C4-2B (cell line): ENCODE results near the gene FAM53B.

Experiments used
- H3K27ac ChIP-seq: fragments of 450-650 bp; 2 replicates; pipeline ENCODE4 v1.5.1; 2017
- ZFX ChIP-seq: fragments of 450-650 bp; IDR thresholded peaks from 2 replicates; pipeline ENCODE4 v1.6.1; 2017
- TF ChIP-seq, protein P1 (sequence below): fragments of 450-650 bp; conservative IDR thresholded peaks from 2 replicates; pipeline ENCODE4 v1.5.1; 2017; ENCODE audit warnings: mild to moderate bottlenecking

Gene FAM53B

DNA sequence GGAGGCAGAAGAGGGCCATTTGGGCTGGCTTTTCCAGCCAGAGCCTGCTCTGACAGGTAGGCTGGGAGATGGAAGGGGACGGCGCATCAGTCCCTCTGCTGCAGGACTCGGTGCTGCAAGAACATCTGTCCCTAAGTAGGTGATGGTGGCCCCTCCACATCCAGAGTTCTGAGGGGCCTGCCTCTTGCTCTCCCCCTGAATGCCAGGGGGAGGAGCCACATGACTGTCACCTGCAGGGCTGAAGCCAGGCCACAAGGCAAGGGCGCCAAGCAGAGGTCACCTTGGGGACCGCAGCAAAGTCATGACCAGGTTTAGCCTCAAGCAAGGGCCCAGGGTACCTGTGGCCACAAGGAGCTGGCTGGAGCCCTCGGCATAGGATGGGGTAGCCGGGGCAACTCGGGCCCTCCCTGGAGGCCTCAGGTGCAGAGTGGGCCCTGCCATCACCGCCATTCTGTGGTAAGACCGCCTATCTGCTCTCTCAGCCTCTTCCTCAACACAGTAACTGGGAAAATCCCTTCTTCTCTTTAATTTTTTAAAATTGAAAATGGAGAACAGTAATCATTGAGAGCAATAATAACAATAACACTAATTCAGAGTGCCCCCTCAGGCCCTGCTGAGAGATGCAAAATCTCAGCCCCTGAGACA is 99.3 kb downstream of the FAM53B start:
- H3K27ac ChIP-seq = no peak overlapping the region
- no peak for TF ChIP-seq ZFX
- TF ChIP-seq, protein P1, sequence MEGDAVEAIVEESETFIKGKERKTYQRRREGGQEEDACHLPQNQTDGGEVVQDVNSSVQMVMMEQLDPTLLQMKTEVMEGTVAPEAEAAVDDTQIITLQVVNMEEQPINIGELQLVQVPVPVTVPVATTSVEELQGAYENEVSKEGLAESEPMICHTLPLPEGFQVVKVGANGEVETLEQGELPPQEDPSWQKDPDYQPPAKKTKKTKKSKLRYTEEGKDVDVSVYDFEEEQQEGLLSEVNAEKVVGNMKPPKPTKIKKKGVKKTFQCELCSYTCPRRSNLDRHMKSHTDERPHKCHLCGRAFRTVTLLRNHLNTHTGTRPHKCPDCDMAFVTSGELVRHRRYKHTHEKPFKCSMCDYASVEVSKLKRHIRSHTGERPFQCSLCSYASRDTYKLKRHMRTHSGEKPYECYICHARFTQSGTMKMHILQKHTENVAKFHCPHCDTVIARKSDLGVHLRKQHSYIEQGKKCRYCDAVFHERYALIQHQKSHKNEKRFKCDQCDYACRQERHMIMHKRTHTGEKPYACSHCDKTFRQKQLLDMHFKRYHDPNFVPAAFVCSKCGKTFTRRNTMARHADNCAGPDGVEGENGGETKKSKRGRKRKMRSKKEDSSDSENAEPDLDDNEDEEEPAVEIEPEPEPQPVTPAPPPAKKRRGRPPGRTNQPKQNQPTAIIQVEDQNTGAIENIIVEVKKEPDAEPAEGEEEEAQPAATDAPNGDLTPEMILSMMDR = no peak

DNA sequence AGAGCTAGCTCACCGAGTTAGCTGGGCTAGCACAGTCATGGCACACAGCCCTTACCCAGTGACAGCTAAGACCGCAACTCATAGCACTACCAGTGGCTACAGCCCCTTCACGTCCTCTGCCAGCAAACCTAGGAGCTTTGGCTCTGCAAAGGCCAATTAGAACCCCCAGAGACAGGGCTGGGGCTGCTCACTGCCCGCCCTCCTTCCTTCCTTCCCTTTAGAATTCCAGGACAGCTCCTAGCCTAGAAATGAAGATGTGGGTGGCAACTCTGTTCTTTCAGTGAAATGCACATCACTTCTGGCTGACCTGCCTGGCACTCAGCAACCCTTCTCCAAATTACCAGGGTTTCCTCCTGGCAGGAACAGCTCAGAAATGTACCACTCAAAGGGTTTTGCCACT is 99.9 kb downstream of the FAM53B start:
- H3K27ac ChIP-seq = no peak overlapping the region
- TF ChIP-seq, protein P1 = no peak
- no peak for TF ChIP-seq ZFX

DNA sequence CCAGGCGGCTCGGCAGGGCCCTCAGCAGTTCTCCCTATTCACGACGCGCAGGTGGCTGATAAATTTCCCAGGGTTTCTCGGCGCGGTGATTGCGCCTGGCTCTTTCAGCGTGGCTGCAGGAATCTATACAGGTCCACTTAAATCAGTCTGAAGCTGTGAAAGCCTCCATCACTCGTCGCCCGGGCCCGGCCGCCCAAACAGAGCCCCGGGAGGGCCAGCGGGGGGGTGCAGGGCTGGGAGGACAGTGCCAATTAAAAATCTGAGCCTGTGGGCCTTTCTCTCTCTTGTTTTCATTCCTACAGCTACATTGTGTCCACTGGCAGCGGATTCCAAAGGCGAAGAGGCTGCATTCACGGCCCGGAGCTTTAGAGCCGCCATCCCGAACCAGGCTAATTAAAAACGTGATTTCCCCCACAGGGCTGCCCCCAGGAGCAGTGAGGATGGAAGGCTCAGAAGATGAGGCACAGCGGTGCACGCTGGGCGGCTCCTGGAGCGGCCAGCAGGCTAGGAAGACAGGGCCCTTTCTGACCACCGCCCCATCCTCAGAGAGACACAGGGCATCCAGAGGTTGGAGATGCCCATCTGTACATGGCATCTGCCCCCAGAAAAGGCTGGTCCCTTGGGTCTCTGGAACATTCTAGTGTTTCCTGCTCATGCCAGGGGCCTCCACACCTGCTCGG is 100.7 kb downstream of the FAM53B start:
- H3K27ac ChIP-seq = no peak overlapping the region
- TF ChIP-seq, protein P1 = no peak
- no peak for TF ChIP-seq ZFX

- no peak for TF ChIP-seq ZFX
- TF ChIP-seq, protein P1 = no peak
- H3K27ac ChIP-seq = no peak overlapping the region
These were observed 102.0 kb downstream of the FAM53B start for GRCh38 chr10:124642088-124642710.

GRCh38 chr10:124641282-124642087 is 102.7 kb downstream of the FAM53B start:
- no peak overlapping the region for H3K27ac ChIP-seq
- TF ChIP-seq, protein P1 = no peak
- no peak for TF ChIP-seq ZFX

DNA sequence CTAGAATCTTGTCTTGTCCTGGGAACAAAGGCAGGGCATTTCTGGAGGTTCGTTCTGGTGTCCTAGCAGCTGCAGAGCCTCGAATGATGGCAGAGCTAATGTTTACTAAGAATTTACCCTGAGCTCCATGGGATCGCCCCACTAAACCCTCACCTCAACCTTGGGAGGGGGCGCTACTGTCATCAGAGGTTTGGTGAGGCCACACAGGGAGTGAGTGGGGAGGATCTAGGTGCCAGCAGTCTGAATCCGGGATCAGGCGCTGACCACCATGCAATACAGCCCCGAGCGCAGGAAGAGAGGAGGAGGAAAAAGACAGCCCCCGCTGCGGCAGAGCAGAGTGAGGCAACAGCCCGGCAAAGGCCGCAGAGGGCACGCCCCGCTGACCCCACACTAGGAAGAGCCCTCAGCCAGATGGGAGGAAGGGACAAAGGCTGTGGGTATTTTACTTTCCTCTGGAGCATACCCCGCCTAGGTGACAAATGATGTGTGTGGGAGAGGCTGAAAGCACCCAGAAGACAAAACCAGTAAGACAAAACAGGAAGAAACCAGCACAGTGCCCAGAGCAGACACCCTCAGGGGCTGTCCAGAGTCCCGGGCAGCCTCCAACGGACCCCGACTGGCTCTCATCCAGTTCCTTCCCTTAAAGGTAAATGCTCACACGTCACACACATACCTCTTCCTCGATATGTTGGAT is 103.5 kb downstream of the FAM53B start:
- H3K27ac ChIP-seq = no peak overlapping the region
- no peak for TF ChIP-seq ZFX
- TF ChIP-seq, protein P1 = no peak
